Sigmoid colon (tissue), 7 donors: ENCODE data around the gene GNG3. TPM values are rescaled to one million over a fixed set of nuclear protein-coding genes. Genes with fewer than 3 reads are reported as not detected.
A peak's percentile ranks its signal among the peaks of the same experiment; 100 is the strongest.
"Not testable (repeated sequence)": the region's sequence is repeated elsewhere in the genome, so short reads cannot be mapped to it uniquely, and the experiment has no call there.

Experiments used
- DNase-seq: peaks from one replicate; pipeline ENCODE4 v3.0.0-alpha.2; 2019
- H3K27ac ChIP-seq, 4 donors: fragments of 200-600 bp; sonication (generic); one replicate each; pipeline ENCODE4 v1.5.1; 2016 to 2019; ENCODE audit warnings: mild to moderate bottlenecking in 1 of 4
- H3K27me3 ChIP-seq, 3 donors: fragments of 200-600 bp; sonication (generic); one replicate each; pipeline ENCODE4 v1.5.1; 2019; ENCODE audit warnings: mild to moderate bottlenecking in 1 of 3
- H3K36me3 ChIP-seq, 4 donors: fragments of 200-600 bp; sonication (generic); one replicate each; pipeline ENCODE4 v1.5.1; 2016 to 2019
- H3K4me1 ChIP-seq, 4 donors: fragments of 200-600 bp; sonication (generic); one replicate each; pipeline ENCODE4 v1.5.1; 2017 to 2019
- H3K4me3 ChIP-seq, 4 donors: fragments of 200-600 bp; sonication (generic); one replicate each; pipeline ENCODE4 v1.5.1; 2017 to 2019; ENCODE audit warnings: mild to moderate bottlenecking in 2 of 4, moderate library complexity in 1 of 4
- H3K9me3 ChIP-seq, 4 donors: fragments of 200-600 bp in 3 of 4; sonication (generic) in 3 of 4; one replicate each; pipeline versions ENCODE4 v1.5.1 to v1.6.1; 2013 to 2019
- EP300 ChIP-seq, 4 donors: sonication (generic); formaldehyde crosslinking; IDR thresholded peaks; one replicate each; pipeline ENCODE4 v1.6.1; 2017; ENCODE audit warnings: antibody characterized with exemption in 4 of 4
- POLR2A ChIP-seq, 2 donors: fragments of 450-650 bp; IDR thresholded peaks; one replicate each; pipeline ENCODE4 v1.6.1; 2016; ENCODE audit warnings: antibody characterized with exemption in 2 of 2, mild to moderate bottlenecking in 2 of 2, moderate library complexity in 2 of 2
- POLR2AphosphoS5 ChIP-seq, 4 donors: sonication (generic); formaldehyde crosslinking; IDR thresholded peaks; one replicate each; pipeline ENCODE4 v1.6.1; 2017; ENCODE audit warnings: antibody characterized with exemption in 4 of 4
- WGBS, 2 donors: extraction: QIAGEN DNeasy Blood & Tissue Kit; methylation state at CpG; one replicate each; pipeline ENCODE4 v1.1.7; 2013; 5-methylcytosine and 5-hydroxymethylcytosine counted together
- intact Hi-C: fragments of 100-400 bp; cut with DNase I; formaldehyde crosslinking; loops from one replicate; pipeline ENCODE4 v1.15.1; 2023
- polyA plus RNA-seq, 3 donors: library from polyadenylated mRNA; stranded (reverse); fragments of 200-250 nt; gene quantifications; one replicate each; pipeline ENCODE4 v1.2.3, GENCODE V29; 2013
- total RNA-seq, 4 donors: library from RNA; depleted of rRNA; stranded (reverse); fragments of >200 nt; gene quantifications; one replicate each; pipeline ENCODE4 v1.1.0, GENCODE V29; 2016
- TF ChIP-seq, protein P1 (sequence below), 4 experiments: fragments of 450-650 bp in 3 of 4; fragments of 200-600 bp in 1 of 4; IDR thresholded peaks; one replicate each; pipeline ENCODE4 v1.5.1; 2016 to 2019; ENCODE audit warnings: antibody characterized with exemption in 4 of 4, mild to moderate bottlenecking in 3 of 4, moderate library complexity in 2 of 4
- donor health status: healthy with polysubstance abuse.
- donor health status: Bipolar disorder and iron deficiency.
- donor health status: healthy.

Gene GNG3
- total and polyA plus RNA-seq, 7 donors = 1.2 to 5.0 (median 2.7) TPM; not detected in 2

GRCh38 chr11:62694455-62695167 lies 12.9 kb upstream of the GNG3 start:
- TF ChIP-seq, protein P1, sequence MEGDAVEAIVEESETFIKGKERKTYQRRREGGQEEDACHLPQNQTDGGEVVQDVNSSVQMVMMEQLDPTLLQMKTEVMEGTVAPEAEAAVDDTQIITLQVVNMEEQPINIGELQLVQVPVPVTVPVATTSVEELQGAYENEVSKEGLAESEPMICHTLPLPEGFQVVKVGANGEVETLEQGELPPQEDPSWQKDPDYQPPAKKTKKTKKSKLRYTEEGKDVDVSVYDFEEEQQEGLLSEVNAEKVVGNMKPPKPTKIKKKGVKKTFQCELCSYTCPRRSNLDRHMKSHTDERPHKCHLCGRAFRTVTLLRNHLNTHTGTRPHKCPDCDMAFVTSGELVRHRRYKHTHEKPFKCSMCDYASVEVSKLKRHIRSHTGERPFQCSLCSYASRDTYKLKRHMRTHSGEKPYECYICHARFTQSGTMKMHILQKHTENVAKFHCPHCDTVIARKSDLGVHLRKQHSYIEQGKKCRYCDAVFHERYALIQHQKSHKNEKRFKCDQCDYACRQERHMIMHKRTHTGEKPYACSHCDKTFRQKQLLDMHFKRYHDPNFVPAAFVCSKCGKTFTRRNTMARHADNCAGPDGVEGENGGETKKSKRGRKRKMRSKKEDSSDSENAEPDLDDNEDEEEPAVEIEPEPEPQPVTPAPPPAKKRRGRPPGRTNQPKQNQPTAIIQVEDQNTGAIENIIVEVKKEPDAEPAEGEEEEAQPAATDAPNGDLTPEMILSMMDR (IDR thresholded peaks at IDR 0.05) = peak; percentile 39 to 80 (median 60)
- TF ChIP-seq POLR2A (IDR thresholded peaks at IDR 0.05) = no peak
- WGBS, 2 donors = 50 to 55% methylated on average over 14 of the region's 14 CpGs
- peaks cover 0 to 37% (median 17%) of the 10 kb centered on the region in 4 donors for H3K36me3 ChIP-seq
- peak overlapping the region in 1 of 4 donors; percentile 15 for H3K27ac ChIP-seq
- H3K27me3 ChIP-seq = no peaks in the 10 kb centered on the region
- peak; percentile 91 for DNase-seq
- intact Hi-C loops = loop anchor here (2.0 kb wide), 1 partner anchor 314 kb away; no protein-coding TSS in a partner anchor
- no peak overlapping the region for H3K4me3 ChIP-seq
- H3K9me3 ChIP-seq = no peaks in the 10 kb centered on the region
- H3K4me1 ChIP-seq = peaks cover 0 to 18% (median 14%) of the 10 kb centered on the region in 4 donors

- Histone ChIP-seq H3K27ac (no peak overlapping the region), H3K9me3 (no peaks in the 10 kb centered on the region), H3K27me3 (no peaks in the 10 kb centered on the region), H3K4me3 (no peak overlapping the region), H3K4me1 (peaks cover 0 to 21% (median 18%) of the 10 kb centered on the region in 4 donors), H3K36me3 (peaks cover 0 to 20% (median 0%) of the 10 kb centered on the region in 4 donors)
- TF ChIP-seq EP300 (IDR thresholded peaks at IDR 0.05) = no peak
- TF ChIP-seq POLR2AphosphoS5 (IDR thresholded peaks at IDR 0.05) = no peak
- no peak for TF ChIP-seq POLR2A (IDR thresholded peaks at IDR 0.05)
- TF ChIP-seq, protein P1 (IDR thresholded peaks at IDR 0.05) = no peak
- intact Hi-C loops = no loop called here
- WGBS, 2 donors = 89 to 90% methylated on average over 11 of the region's 11 CpGs
- no peak for DNase-seq
Observed at GRCh38 chr11:62702246-62702645, 5.2 kb upstream of the GNG3 start.

GRCh38 chr11:62703921-62704320 lies 3.6 kb upstream of the GNG3 start:
- peaks cover 0 to 20% (median 0%) of the 10 kb centered on the region in 4 donors for H3K36me3 ChIP-seq
- H3K27ac ChIP-seq, H3K27me3 ChIP-seq, H3K4me3 ChIP-seq, DNase-seq, H3K9me3 ChIP-seq, intact Hi-C loops: not testable (repeated sequence)
- WGBS, 2 donors = 84 to 93% methylated on average over 4 of the region's 4 CpGs
- peaks cover 0 to 31% (median 26%) of the 10 kb centered on the region in 4 donors for H3K4me1 ChIP-seq

- TF ChIP-seq, protein P1 (IDR thresholded peaks at IDR 0.05) = no peak
- no peak for TF ChIP-seq POLR2A (IDR thresholded peaks at IDR 0.05)
- no peak for TF ChIP-seq POLR2AphosphoS5 (IDR thresholded peaks at IDR 0.05)
- TF ChIP-seq EP300 (IDR thresholded peaks at IDR 0.05) = no peak
- Histone ChIP-seq H3K27ac (peak overlapping the region; percentile 81 to 88 (median 86)), H3K4me3 (peak overlapping the region in 3 of 4 donors; percentile 49 to 73 (median 66)), H3K36me3 (peaks cover 0 to 19% (median 0%) of the 10 kb centered on the region in 4 donors), H3K9me3 (no peaks in the 10 kb centered on the region), H3K27me3 (no peaks in the 10 kb centered on the region), H3K4me1 (peaks cover 0 to 37% (median 33%) of the 10 kb centered on the region in 4 donors)
- 24 to 64% methylated on average over 7 of the region's 7 CpGs for WGBS, 2 donors
- no peak for DNase-seq
- intact Hi-C loops = loop anchor here (5.0 kb wide), 3 partner anchors 38 to 93 kb away; partner anchors contain the start of genes C11orf98, CSKMT, EML3 and INTS5
Observed at GRCh38 chr11:62705413-62705812, 2.1 kb upstream of the GNG3 start.
